Stomach (tissue), 9 donors: Measurements from ENCODE around the gene PIPOX. TPM values are rescaled to one million over a fixed set of nuclear protein-coding genes. Genes with fewer than 3 reads are reported as not detected.

Experiments
- DNase-seq, 2 donors: peaks; one replicate each; pipeline versions ENCODE4 v3.0.0 to v3.0.0-alpha.2; 2013 to 2019
- H3K27ac ChIP-seq, 5 donors: fragments of 200-600 bp in 4 of 5; sonication (generic) in 4 of 5; one replicate each; pipeline ENCODE4 v1.5.1; 2013 to 2019; ENCODE audit warnings: mild to moderate bottlenecking in 1 of 5, moderate library complexity in 1 of 5
- H3K27me3 ChIP-seq, 3 donors: fragments of 200-600 bp; sonication (generic); one replicate each; pipeline ENCODE4 v1.5.1; 2017 to 2019; ENCODE audit warnings: mixed run types in 1 of 3
- H3K36me3 ChIP-seq, 4 donors: fragments of 200-600 bp; sonication (generic); 1 replicate in 3 of 4; 2 replicates in 1 of 4; pipeline ENCODE4 v1.5.1; 2016 to 2019
- H3K4me1 ChIP-seq, 4 donors: fragments of 200-600 bp; sonication (generic); one replicate each; pipeline ENCODE4 v1.5.1; 2016 to 2019
- H3K4me3 ChIP-seq, 4 donors: fragments of 200-600 bp; sonication (generic) in 3 of 4; one replicate each; pipeline ENCODE4 v1.5.1; 2016 to 2019; ENCODE audit warnings: mild to moderate bottlenecking in 1 of 4
- H3K9me3 ChIP-seq, 4 donors: fragments of 200-600 bp; sonication (generic); one replicate each; pipeline ENCODE4 v1.5.1; 2016 to 2019
- CTCF ChIP-seq, 7 experiments: fragments of 450-650 bp in 4 of 7; fragments of 200-600 bp in 3 of 7; sonication (generic) in 3 of 7; IDR thresholded peaks; one replicate each; pipeline ENCODE4 v1.5.1; 2016 to 2019; ENCODE audit warnings: antibody characterized with exemption in 7 of 7, control low read depth in 2 of 7, mild to moderate bottlenecking in 1 of 7
- EP300 ChIP-seq: sonication (generic); formaldehyde crosslinking; IDR thresholded peaks from one replicate; pipeline ENCODE4 v1.6.1; 2017; ENCODE audit warnings: antibody characterized with exemption
- POLR2A ChIP-seq, 4 donors: fragments of 450-650 bp; IDR thresholded peaks; one replicate each; pipeline ENCODE4 v1.6.1; 2016; ENCODE audit warnings: antibody characterized with exemption in 4 of 4, control low read depth in 2 of 4, mild to moderate bottlenecking in 1 of 4, moderate library complexity in 1 of 4
- POLR2AphosphoS5 ChIP-seq, 3 donors: sonication (generic); formaldehyde crosslinking; IDR thresholded peaks; one replicate each; pipeline ENCODE4 v1.6.1; 2016; ENCODE audit warnings: antibody characterized with exemption in 3 of 3
- WGBS, 5 donors: extraction: QIAGEN DNeasy Blood & Tissue Kit in 3 of 5; methylation state at CpG; one replicate each; pipeline versions ENCODE4 v1.1.5 to v1.1.7; 2013 to 2018; 5-methylcytosine and 5-hydroxymethylcytosine counted together
- intact Hi-C: fragments of 100-400 bp; cut with DNase I; formaldehyde crosslinking; loops from one replicate; pipeline ENCODE4 v1.15.1; 2023; ENCODE audit warnings: low total_unique reads
- polyA plus RNA-seq, 3 donors: library from polyadenylated mRNA; stranded (reverse); fragments of 200-250 nt; gene quantifications; one replicate each; pipeline ENCODE4 v1.2.3, GENCODE V29; 2013
- total RNA-seq, 5 donors: library from RNA; depleted of rRNA; stranded (reverse); fragments of >200 nt; gene quantifications; one replicate each; pipeline versions ENCODE4 v1.1.0 to v1.2.3, GENCODE V29; 2014 to 2016
- donor health status: healthy with polysubstance abuse.
- donor health status: Bipolar disorder and iron deficiency.
- donor health status: healthy.

Gene PIPOX
- total and polyA plus RNA-seq, 8 donors, result 0.31 to 13.8 (median 1.8) TPM; not detected in 1

GRCh38 chr17:29079433-29079832 is 36.5 kb downstream of the PIPOX start:
- DNase-seq, result no peak
- H3K36me3 ChIP-seq, result peaks cover 37 to 94% (median 82%) of the 10 kb centered on the region in 4 donors
- WGBS, 5 donors, result 94 to 97% (median 96%) methylated on average over 15 to 16 of the region's 16 CpGs
- H3K4me3 ChIP-seq, result no peak overlapping the region
- no peaks in the 10 kb centered on the region for H3K9me3 ChIP-seq
- H3K27me3 ChIP-seq, result no peaks in the 10 kb centered on the region
- H3K27ac ChIP-seq, result no peak overlapping the region
- H3K4me1 ChIP-seq, result no peaks in the 10 kb centered on the region
- TF ChIP-seq EP300 (no peak), POLR2AphosphoS5 (IDR thresholded peaks at IDR 0.05) (no peak), CTCF (IDR thresholded peaks at IDR 0.05) (no peak), POLR2A (IDR thresholded peaks at IDR 0.05) (no peak)
- intact Hi-C loops, result no loop called here

GRCh38 chr17:29079887-29080286 is 36.9 kb downstream of the PIPOX start:
- no peak for DNase-seq
- TF ChIP-seq POLR2AphosphoS5 (IDR thresholded peaks at IDR 0.05), result no peak
- TF ChIP-seq EP300, result no peak
- no peak for TF ChIP-seq POLR2A (IDR thresholded peaks at IDR 0.05)
- TF ChIP-seq CTCF (IDR thresholded peaks at IDR 0.05), result no peak
- H3K9me3 ChIP-seq, result no peaks in the 10 kb centered on the region
- intact Hi-C loops, result no loop called here
- H3K27me3 ChIP-seq, result no peaks in the 10 kb centered on the region
- H3K4me1 ChIP-seq, result peaks cover 0 to 2% (median under 1%) of the 10 kb centered on the region in 4 donors
- H3K36me3 ChIP-seq, result peaks cover 39 to 94% (median 83%) of the 10 kb centered on the region in 4 donors
- H3K4me3 ChIP-seq, result no peak overlapping the region
- 93 to 96% (median 96%) methylated on average over 26 to 33 of the region's 33 CpGs for WGBS, 5 donors
- H3K27ac ChIP-seq, result no peak overlapping the region

DNA sequence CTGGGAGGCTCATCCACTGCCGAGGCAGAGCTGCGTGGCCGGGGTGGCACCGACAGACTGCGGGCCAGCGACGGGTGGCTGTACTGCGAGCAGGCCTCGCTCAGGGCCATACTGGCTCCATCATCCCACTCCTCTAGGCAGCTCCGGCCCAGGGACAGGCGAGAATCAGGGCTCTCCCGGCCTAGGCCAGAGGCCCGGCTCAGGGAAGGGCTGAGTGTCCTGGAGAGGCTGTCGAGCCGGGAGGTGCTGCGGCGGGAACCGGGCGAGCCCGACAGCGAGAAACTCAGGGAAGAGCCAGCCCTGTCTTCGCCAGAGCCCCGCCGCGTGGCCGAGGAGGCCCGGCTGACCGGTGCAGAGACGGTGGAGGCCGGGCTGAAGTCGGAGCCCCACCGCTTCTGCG is 37.4 kb downstream of the PIPOX start:
- TF ChIP-seq POLR2AphosphoS5 (IDR thresholded peaks at IDR 0.05) (no peak), POLR2A (IDR thresholded peaks at IDR 0.05) (no peak), CTCF (IDR thresholded peaks at IDR 0.05) (no peak), EP300 (no peak)
- peaks cover 43 to 94% (median 87%) of the 10 kb centered on the region in 4 donors for H3K36me3 ChIP-seq
- DNase-seq, result no peak
- 96 to 98% (median 96%) methylated on average over 21 to 33 of the region's 33 CpGs for WGBS, 5 donors
- H3K9me3 ChIP-seq, result no peaks in the 10 kb centered on the region
- no peaks in the 10 kb centered on the region for H3K27me3 ChIP-seq
- no peak overlapping the region for H3K27ac ChIP-seq
- intact Hi-C loops, result no loop called here
- peaks cover 0 to 6% (median 3%) of the 10 kb centered on the region in 4 donors for H3K4me1 ChIP-seq
- H3K4me3 ChIP-seq, result no peak overlapping the region

DNA sequence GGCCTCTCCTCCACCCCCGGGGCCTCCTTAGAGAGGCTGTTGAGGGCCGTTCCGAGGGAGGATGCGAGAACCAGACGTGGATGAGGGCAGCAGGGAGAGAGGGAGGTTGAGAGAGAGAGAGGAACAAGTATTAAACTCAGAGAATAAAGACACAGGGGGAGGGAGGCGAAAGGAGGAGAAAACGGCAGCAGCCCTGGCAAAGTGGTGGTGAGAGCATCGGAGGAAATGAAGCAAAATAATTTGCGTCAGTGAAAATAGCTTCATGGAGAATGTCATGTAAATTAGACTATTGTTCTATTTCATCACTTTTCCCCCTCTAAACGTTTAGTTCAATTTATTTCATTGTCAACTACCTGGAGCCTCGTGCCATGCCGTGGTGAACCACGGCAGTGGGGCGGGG is 38.0 kb downstream of the PIPOX start:
- Histone ChIP-seq H3K4me3 (no peak overlapping the region), H3K27ac (no peak overlapping the region), H3K9me3 (no peaks in the 10 kb centered on the region), H3K4me1 (peaks cover 0 to 8% (median 3%) of the 10 kb centered on the region in 4 donors), H3K36me3 (peaks cover 49 to 94% (median 93%) of the 10 kb centered on the region in 4 donors), H3K27me3 (no peaks in the 10 kb centered on the region)
- 86 to 91% (median 89%) methylated on average over 14 of the region's 14 CpGs for WGBS, 5 donors
- intact Hi-C loops, result no loop called here
- TF ChIP-seq EP300, result no peak
- no peak for TF ChIP-seq CTCF (IDR thresholded peaks at IDR 0.05)
- no peak for TF ChIP-seq POLR2AphosphoS5 (IDR thresholded peaks at IDR 0.05)
- TF ChIP-seq POLR2A (IDR thresholded peaks at IDR 0.05), result no peak
- no peak for DNase-seq
